ENCODE measurements around the gene ZCCHC24.

DNA sequence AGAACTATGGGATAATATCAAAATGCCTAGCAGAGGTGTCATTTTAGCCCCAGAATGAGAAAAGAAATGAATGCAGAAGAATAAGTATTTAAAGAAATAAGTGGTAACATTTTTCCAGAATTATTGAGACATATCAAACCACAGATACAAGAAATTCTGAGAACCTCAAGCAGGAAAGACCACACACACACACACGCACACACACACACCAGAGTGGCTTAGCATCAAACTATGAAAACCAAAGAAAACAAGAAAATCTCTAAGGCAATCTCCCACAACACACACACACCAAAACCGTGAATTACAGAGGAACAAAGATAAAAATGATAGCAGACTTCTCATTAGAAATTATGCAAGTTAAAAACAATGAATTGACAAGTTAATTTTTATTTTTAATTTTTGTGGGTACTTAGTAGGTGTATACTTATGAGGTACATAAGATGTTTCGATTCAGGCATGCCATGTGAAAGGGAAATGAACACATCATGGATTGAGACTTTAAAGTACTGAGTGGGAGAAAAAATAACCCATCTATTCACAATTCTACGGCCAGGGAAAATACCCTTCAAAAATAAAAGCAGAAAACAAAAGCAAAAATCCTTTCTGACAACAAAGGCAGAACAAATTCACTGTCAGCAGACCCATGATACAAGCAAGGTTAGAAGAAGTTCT is 83.6 kb downstream of the ZCCHC24 start:
- TF ChIP-seq POLR2A (IDR thresholded peaks at IDR 0.05; ENCODE audit: low read depth, low read length) (no peak), TAF1 (IDR thresholded peaks at IDR 0.05; ENCODE audit: borderline replicate concordance, low read depth, low read length) (no peak), POLR2AphosphoS5 (IDR thresholded peaks at IDR 0.05; ENCODE audit: low read depth, low read length) (no peak)
